GM18520 (cell line): ENCODE measurements around the gene CYP2W1.
"Not testable (repeated sequence)": the region's sequence is repeated elsewhere in the genome, so short reads cannot be mapped to it uniquely, and the experiment has no call there.

Experiments used
- ATAC-seq: cut with Tn5 transposase; IDR thresholded peaks from one replicate; pipeline ENCODE4 v1.9.1; 2021; ENCODE audit not compliant: unreplicated experiment

Gene CYP2W1

GRCh38 chr7:949021-949934, 33.7 kb upstream of the CYP2W1 start:
- no peak for ATAC-seq

DNA sequence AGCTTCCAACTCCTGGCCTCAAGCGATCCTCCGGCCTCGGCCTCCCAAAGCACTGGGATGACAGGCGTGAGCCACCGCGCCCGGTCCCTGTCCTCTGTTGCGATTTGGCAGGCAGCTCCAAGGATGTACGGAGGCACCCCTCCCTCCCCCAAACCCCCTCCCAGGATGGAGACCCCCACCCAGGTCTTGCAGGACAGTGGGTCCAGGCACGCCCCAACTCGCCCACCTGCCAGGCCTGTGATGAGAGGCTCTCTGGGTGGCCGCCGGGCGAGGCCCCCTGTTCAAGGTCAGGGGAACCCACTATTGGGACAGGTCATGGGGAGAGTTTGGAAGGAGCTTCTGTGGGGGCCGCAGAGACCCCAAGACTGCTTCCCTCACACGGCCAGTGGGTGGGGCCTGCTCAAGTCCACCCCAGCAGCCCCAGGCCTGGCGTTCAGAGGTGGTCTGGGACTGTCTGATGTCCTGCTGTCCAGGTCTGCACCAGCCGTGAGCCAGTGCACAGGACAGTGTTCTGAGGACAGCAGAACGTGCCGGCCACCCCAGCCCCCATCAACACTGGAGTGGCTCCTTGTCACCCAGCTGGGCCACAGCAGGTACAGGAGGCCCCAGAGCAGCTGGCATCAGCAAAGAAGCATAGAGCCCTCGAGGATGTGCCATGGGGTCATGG, 31.0 kb upstream of the CYP2W1 start:
- ATAC-seq: no peak

DNA sequence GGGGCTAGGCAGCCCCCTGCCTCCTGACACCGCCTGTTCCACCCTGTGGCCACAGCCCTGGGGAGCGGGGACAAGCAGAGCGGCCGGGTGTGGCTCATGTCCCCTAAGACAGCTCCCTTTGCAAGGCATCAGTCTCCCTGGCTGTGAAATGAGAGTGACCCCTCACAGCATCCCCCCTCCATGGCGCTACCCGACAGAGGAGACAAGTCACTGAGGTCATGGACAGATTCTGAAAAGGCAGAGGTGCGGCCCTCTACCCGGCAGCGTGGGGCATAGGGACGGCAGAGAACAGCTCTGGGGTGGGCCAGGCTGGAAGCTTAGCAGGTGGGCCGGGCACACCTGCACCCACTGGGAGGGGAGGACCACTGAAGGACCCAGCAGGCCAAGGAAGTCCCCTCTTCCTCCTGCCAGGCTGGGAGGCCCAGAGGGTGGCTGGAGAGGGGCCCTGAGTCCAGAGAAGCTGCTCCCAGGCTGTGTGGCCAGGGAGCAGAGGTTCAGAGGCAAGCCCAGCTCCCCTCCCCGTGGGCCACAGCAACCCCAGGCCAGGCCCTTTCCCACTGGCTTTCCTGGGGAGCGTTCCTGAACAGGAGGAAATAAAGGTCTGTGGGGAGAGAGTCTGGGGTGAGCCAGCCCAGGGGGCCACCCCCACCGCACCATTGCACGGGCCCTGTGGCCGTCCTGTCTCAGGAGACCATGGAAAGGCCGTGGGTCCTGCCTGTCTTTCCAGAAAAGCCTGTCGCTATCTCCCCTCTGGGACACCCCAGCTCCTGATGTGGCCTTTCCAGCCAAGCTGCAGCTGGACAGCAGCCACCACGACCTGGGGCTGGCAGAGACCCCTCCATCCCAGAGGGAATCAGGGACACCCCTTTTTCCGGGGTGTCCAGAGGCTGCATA, 30.2 kb upstream of the CYP2W1 start:
- no peak for ATAC-seq

DNA sequence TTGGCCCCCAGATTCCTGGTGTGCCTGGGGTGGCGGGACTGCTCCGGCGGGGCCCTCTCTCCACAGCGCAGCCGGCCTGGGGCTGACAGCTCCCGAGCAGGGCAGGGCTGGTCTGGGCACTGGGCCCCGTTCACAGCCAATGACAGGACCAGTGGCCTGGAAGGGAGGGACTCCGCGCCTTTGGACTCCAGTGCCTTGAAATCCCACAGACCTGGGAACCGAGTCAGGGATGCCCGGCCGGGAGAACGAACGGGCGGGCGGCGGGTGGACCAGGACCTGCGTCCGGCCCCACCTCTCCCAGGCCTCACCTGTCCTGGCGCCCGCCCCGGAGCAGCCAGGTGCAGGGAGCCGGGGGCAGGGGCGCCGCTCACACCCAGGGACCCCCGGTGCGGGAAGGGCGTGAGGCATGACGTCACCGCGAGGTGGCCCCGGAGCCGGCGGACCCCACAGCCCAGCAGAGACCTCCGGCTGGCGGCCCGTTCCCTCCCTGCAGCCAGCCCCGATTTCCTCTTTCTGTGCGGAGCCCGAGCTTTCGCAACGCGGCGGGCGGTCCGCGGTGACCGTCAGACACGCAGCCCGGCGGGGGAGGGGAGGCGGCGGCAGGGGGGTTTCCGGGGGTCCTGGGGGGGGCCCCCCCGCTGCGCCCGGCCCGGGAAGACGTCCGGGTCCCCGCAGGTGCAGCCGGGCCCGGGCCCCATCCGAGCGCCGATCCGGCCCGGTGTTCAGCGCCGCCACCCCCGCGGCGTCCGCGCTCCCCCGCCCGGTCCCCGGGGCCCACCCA, 29.2 kb upstream of the CYP2W1 start:
- ATAC-seq: no peak

DNA sequence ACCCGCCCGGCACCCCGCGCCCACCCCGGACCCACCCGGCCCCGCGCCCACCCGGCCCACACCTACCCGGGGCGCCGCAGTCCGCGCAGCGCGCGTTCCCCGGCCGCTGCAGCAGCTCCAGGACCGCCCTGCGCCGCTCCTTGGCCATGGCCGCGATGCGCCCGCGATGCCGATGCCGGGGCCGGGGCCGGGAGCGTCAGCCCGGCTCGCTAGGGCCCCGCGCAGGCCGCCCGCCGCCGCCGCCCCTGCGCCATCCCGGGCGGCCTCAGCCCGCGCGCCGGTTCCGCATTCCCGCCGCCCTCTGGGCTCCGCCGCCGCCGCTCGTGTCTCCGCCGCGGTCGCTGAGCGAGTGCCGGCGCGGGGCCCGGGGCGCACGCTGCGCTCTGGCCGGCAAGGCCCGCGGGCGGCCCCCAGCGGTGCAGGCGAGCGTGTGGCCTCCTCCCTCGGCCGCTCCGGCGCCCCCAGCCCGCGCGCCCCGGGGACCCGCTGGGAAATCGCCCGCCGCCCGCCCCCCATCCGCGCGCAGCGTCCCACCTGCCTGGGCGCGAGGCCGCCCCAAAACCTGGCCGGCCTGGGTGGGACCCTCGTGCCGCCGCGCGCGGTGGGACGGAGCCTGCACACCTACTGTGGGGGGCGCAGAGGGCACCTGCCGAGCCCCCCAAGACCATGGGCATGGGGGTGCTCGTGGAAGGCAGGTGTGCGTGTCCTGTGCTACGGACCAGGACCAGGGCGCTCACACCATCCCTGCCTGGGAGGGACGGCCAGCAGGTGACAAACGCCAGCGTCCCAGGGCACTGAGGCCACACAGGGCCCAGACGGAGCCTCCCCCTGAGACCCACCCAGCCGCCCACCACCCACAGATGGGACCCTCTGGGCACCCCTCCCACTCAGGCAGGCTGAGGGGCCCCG, 28.4 kb upstream of the CYP2W1 start, which contains the start of gene ADAP1:
ADAP1 (minus strand) TSS at position 351 of the 909 bp plus-strand sequence; CDS start at position 148, 203 bp downstream.
- ATAC-seq: peak; percentile 28

DNA sequence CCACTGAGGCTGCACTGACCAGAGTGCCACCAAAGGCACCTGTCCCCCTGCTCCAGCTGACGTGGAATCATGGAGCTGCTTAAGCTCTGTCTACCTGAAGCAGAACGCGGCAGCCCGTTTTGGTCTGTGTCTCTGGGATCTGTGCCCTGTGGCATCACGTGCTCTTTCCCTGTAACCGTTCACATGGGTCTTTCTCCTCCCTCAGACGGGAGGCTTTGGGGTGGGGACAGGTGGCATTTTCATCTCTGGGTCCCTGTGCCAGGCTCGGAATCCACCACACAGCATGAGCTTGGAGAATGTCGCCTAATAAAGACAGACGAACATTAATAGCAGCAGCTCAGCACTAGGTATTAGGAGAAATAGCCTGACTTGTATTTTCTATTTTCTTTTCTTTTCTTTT, 26.9 kb upstream of the CYP2W1 start:
- no peak for ATAC-seq

GRCh38 chr7:957418-958220, 25.4 kb upstream of the CYP2W1 start:
- no peak for ATAC-seq

GRCh38 chr7:958221-959200, 24.5 kb upstream of the CYP2W1 start:
- ATAC-seq: no peak

DNA sequence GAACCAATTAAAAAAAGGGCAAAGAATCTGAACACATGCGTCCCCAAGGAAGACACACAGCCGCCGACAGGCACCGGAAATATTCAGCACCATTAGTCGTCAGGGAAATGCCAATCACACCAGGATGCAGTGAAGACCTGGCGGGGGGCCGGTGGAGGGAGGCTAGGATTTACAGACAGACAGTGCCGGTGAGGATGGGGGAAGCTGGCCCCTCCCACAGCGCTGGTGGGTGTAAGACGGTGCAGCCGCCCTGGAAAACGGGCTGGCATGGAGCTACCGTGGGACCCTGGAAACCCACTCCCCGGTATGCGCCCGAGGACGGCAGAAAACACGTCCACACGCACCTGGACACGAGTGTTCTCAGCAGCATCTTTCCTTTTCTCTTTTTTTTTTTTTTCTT, 23.7 kb upstream of the CYP2W1 start:
- no peak for ATAC-seq

GRCh38 chr7:959740-960139, 23.2 kb upstream of the CYP2W1 start:
- not testable (repeated sequence) for ATAC-seq

GRCh38 chr7:960269-960871, 22.6 kb upstream of the CYP2W1 start:
- ATAC-seq: no peak

GRCh38 chr7:960972-961371, 22.0 kb upstream of the CYP2W1 start:
- not testable (repeated sequence) for ATAC-seq

DNA sequence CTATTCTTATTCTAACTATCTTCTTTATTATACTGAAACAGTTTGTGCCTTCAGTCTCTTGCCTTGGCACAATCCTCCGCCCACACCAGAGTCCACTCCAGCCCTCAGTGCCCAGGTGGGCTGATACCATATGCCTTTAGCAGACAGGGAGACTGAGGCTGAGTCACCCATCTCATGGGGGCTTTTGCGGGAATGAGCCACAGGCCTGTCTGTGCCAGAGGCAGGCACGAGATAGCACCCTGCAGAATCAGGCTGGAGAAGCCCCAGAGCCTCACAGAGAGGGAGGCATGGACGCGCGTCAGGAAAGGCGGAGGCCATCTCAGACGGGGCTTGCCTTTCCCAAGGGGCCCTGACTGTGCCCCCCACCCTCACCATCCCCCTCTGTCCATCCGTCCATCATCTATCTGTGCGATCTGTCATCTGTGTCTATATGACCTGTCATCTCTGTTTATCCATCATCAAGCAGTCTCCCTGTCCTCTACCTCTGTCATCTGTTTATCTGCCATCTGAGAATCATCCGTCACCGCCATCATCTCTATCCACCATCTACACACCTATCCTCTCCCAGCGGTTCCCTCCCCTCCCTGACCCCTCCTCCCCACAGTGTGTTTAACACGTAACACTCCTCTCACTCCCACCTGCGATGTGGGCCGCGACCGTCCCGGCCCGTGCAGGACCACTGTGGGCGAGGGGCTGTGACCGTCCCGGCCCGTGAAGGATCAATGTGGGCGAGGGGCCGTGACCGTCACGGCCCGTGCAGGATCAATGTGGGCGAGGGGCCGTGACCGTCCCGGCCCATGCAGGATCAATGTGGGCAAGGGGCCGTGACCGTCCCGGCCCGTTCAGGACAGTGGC, 21.2 kb upstream of the CYP2W1 start:
- ATAC-seq: no peak

DNA sequence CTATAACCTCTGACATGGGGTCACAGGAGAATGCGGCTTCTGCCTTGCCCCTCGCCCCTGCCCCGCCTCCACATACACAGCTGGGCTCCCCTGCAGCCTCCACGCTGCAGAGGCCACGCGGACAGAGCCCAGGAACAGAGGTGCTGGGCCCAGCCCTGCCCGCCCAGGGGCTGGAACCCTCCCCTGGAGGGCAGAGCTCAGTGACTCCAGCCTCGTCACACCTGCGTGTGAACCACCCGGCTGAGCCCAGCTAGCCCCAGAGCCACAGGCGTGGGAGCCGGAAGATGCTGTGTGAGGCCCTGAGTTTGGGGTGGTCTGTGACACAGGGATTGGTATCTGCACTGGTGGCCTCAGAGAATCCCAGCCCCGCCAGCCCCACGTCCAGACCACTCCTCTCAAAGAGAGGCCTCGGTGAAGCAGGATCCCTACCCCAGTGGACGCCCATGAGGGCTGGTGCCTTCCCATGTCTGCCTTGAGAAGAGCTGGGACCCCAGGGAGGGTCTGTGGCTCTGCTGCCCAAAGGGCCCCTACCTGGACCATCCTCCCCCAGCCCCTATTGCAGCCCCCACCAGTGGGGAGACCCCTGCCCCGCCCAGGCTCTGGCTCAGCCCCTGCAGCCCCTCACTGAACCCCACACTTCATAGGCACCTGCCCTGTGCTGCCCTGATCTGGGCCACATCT, 20.4 kb upstream of the CYP2W1 start:
- ATAC-seq: no peak

DNA sequence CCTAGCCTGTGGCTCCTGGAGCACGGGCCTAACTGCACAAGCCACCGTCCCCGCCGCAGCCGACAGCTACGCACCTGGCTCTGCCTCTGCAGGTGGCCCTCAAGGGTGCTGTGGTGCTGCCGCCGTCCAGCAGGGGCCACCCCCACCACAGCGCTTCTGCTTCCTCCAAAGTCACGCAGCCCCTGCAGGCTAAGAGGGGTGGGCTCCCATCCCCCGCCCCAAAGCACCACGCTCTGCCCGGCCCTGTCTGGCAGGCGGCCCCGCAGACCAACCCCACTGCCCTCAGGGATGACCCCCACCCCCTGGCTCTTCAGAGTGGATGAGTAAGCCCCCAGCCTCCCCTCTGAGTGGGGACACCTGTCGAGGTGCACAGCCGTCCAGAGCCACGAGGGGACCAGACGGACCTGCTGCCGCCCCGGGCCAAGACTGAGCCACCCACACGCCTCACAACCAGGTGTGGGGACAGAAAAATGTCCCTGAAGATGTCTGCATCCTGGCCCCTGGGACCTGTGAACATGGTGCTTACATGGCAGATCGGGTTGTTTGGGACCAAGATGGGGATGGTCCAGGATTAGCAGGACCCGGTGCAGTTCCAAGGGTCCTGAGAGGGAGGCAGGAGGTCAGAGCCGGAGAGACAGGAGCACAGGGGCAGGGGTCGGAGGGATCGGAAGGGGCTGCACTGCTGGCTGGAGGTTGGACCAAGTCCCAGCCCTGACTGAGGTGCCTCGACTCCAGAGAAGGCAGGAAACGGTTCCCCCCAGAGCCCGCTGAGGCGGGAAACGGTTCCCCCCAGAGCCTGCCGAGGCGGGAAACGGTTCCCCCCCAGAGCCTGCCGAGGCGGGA, 19.5 kb upstream of the CYP2W1 start:
- no peak for ATAC-seq
